DND-41 (cell line): ENCODE results near the gene CEP57L1.

Experiments
- EZH2 ChIP-seq: IDR thresholded peaks from 3 replicates; pipeline ENCODE4 v1.6.1; 2012; ENCODE audit warnings: borderline replicate concordance, low read depth, mild to moderate bottlenecking, moderate library complexity, low read length, inconsistent platforms; ENCODE audit not compliant: severe bottlenecking
- TF ChIP-seq, protein P1 (sequence below): IDR thresholded peaks from 2 replicates; pipeline ENCODE4 v1.5.1; 2012; ENCODE audit warnings: borderline replicate concordance, low read length, moderate library complexity, mild to moderate bottlenecking; ENCODE audit not compliant: poor library complexity, severe bottlenecking; ENCODE audit errors: extremely low read depth

DNA sequence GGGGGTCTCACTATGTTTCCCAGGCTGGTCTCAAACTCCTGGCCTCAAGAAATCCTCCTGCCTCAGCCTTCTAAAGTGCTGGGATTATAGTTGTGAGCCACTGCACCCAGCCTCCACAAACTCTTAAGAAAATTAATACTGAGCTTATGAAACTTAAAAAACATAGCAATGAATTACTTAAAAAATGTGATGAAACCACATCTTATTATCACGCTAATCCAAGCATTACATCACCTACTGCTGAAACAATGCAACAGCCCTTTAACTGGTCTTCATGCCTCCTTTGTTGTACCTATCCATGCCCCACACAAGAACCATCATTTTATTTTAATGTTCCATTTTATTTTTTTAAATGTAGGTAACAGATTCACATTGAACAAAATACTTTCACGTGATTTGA is 25.6 kb upstream of the CEP57L1 start:
- TF ChIP-seq, protein P1, sequence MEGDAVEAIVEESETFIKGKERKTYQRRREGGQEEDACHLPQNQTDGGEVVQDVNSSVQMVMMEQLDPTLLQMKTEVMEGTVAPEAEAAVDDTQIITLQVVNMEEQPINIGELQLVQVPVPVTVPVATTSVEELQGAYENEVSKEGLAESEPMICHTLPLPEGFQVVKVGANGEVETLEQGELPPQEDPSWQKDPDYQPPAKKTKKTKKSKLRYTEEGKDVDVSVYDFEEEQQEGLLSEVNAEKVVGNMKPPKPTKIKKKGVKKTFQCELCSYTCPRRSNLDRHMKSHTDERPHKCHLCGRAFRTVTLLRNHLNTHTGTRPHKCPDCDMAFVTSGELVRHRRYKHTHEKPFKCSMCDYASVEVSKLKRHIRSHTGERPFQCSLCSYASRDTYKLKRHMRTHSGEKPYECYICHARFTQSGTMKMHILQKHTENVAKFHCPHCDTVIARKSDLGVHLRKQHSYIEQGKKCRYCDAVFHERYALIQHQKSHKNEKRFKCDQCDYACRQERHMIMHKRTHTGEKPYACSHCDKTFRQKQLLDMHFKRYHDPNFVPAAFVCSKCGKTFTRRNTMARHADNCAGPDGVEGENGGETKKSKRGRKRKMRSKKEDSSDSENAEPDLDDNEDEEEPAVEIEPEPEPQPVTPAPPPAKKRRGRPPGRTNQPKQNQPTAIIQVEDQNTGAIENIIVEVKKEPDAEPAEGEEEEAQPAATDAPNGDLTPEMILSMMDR: no peak
- TF ChIP-seq EZH2: no peak
